ENCODE data around the gene PRDX2. TPM values are rescaled to one million over a fixed set of nuclear protein-coding genes. Genes with fewer than 3 reads are reported as not detected.

The PRDX2 gene
- total RNA-seq, 2 experiments from 2014 or later = 251 to 262 TPM

DNA sequence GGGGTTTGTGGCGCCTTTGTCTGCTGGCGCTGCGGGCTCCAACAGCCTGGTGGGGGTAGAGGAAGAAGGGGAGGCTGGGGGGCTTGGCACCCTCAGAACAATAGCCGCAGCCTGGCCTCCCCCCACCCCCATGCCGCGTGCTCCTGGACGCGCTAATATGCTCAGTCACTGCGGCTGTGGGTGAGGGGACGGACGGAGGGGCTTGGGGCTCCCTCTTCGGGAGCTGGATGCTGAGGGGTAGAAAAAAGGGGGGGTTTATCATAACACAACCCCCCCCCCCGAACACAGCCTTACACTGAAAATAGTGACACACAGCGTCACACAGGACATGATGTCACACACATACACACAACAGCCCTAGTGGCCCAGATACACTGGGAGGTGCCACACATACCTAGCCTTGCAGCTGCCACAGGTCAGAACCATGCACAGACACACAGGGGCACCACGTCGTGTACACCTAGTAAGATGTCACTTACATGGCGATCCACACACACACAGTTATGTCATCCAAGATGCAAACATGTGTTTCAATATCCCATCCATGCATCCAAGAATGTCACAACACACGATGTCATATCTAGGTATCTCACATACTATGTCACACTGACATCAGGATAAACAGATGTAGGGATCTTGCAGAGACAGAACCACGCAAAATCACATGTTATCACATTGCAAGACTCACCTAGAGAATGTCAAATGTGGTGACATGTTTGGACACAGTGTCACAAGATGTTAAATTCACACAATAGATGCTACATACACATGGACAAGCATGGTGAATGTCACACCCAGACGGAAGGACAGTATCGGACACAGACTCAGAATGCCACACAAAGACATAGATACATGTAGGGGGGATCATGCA is 37.5 kb upstream of the PRDX2 start:
- Mint-ChIP-seq H3K36me3 (ENCODE audit: low read depth) (no peaks in the 10 kb centered on the region), H3K4me3 (peak overlapping the region; percentile 57), H3K27me3 (peaks cover 77% of the 10 kb centered on the region), H3K9me3 (no peaks in the 10 kb centered on the region), H3K4me1 (ENCODE audit: low read depth) (peaks cover 35% of the 10 kb centered on the region), H3K27ac (no peak overlapping the region)
- ATAC-seq (peak; percentile 32), DNase-seq (peak; percentile 59)
- no peak for TF ChIP-seq CTCF (IDR thresholded peaks at IDR 0.05)
- ChIA-PET CTCF (no interaction called here), POLR2A (no interaction called here)
- intact Hi-C loops (cut with micrococcal nuclease) = no loop called here

DNA sequence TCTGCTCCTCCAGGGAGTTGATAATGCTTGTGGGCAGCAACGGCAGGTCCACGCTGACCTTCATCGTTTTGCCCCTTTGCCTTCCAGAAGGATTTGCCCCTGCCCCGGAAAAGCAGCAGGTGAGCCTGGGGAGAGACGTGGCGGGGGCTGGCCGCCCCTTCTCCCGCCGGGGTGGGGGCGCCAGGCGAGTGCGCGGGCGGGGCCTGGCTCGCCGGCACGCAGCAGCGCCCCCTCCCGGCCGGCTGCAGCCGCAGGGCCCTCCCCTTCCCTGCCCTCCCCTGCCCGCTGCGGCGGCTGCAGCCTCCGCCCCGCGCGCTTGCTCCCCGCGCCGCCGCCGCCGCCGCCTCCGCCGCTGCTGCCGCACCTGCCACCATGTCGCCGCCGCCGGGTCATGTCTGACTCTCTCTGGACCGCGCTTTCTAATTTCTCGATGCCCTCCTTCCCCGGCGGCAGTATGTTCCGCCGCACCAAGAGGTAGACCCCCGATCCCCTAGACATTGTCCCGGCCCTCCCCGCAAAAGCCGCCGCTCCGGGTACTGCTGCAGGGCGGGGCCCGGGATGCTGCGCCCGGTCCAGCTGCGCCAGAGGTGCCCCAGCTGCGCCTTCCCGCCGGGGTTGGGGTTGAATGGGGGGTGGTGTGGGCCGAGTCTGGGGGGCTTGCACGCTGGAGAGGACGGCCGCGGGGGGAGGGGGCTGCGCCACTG is 36.7 kb upstream of the PRDX2 start, which contains the start of gene MAST1:
Gene MAST1 (plus strand): TSS at position 334 of the 704 bp plus-strand sequence. CDS start 58 bp downstream, at position 392.
- Mint-ChIP-seq H3K27me3 (peaks cover 76% of the 10 kb centered on the region), H3K9me3 (no peaks in the 10 kb centered on the region), H3K4me3 (peak within 1 kb of the TSS; percentile 57), H3K27ac (no peak within 1 kb of the TSS), H3K36me3 (ENCODE audit: low read depth) (no peaks in the 10 kb centered on the region), H3K4me1 (ENCODE audit: low read depth) (peaks cover 36% of the 10 kb centered on the region)
- DNase-seq (peak; percentile 65), ATAC-seq (peak; percentile 62)
- intact Hi-C loops (cut with micrococcal nuclease) = no loop called here
- ChIA-PET CTCF (interaction anchor here (1.5 to 2.2 kb wide), 5 partner anchors 9 to 78 kb away, joined by 3 to 13 read pairs (median 3); partner anchors contain the start of gene GCDH), POLR2A (no interaction called here)
- TF ChIP-seq CTCF (IDR thresholded peaks at IDR 0.05) = peak; percentile 62

DNA sequence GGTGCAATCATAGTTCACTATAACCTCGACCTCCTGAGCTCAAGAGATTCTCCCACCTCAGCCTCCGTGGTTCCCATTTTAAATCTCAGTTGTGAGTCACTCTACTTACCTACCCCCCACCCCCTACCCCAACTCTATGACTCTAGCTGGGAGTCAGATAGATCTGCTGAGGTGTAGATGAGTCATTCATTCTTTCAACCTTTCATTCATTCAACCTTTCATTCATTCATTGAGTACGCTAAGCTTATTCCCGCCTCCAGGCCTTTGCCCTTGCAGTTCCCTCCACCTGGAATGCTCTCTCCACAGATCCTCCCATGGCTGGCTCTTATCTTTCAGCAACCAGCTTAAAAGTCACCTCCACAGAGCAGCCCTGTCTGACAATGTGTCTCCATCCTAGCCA is 35.6 kb upstream of the PRDX2 start:
- ATAC-seq = no peak
- intact Hi-C loops (cut with micrococcal nuclease) = no loop called here
- TF ChIP-seq CTCF (IDR thresholded peaks at IDR 0.05) = no peak
- DNase-seq = peak; percentile 48
- ChIA-PET POLR2A (interaction anchor here (0.7 kb wide), 1 partner anchor 15 kb away, joined by 3 read pairs; no protein-coding TSS in a partner anchor), CTCF (interaction anchor here (0.8 to 2.2 kb wide), 12 partner anchors 9 to 93 kb away, joined by 3 to 13 read pairs (median 4); partner anchors contain the start of gene GCDH)
- Mint-ChIP-seq H3K9me3 (no peaks in the 10 kb centered on the region), H3K4me3 (no peak overlapping the region), H3K36me3 (ENCODE audit: low read depth) (no peaks in the 10 kb centered on the region), H3K4me1 (ENCODE audit: low read depth) (peaks cover 42% of the 10 kb centered on the region), H3K27me3 (peaks cover 77% of the 10 kb centered on the region), H3K27ac (no peak overlapping the region)

GRCh38 chr19:12836529-12836863 is 34.9 kb upstream of the PRDX2 start:
- no peak for TF ChIP-seq CTCF (IDR thresholded peaks at IDR 0.05)
- Mint-ChIP-seq H3K4me1 (ENCODE audit: low read depth) (peaks cover 44% of the 10 kb centered on the region), H3K27ac (no peak overlapping the region), H3K36me3 (ENCODE audit: low read depth) (no peaks in the 10 kb centered on the region), H3K9me3 (peaks cover 1% of the 10 kb centered on the region), H3K27me3 (peaks cover 79% of the 10 kb centered on the region), H3K4me3 (no peak overlapping the region)
- ATAC-seq (no peak), DNase-seq (no peak)
- ChIA-PET POLR2A (no interaction called here), CTCF (interaction anchor here (0.9 to 2.2 kb wide), 11 partner anchors 8 to 78 kb away, joined by 3 to 13 read pairs (median 5); no protein-coding TSS in a partner anchor)
- intact Hi-C loops (cut with micrococcal nuclease) = no loop called here

Data from activated CD8-positive, alpha-beta T cell treated with anti-CD3 and anti-CD28 coated beads for 36 hours (primary cell).